K562 (cell line): ENCODE measurements around the gene FBXO22. TPM values are rescaled to one million over a fixed set of nuclear protein-coding genes. Genes with fewer than 3 reads are reported as not detected.

Experiments used
- ATAC-seq: fragments of 200-7000 bp; cut with Tn5 transposase; 3 replicates; pipeline ENCODE4 v1.9.1; 2020; ENCODE audit warnings: moderate library complexity
- BruUV-seq: library from RNA; stranded (reverse); fragments of 400-500 nt; replicated peaks from 2 replicates; lab custom pipeline; 2021; lab: Mats Ljungman, UMichigan
- CTCF ChIA-PET: fragments of 300-600 bp; formaldehyde crosslinking; extraction: SDS; loops from one replicate; lab custom pipeline; 2021; ENCODE audit warnings: low intra/inter-chr PET ratio; lab: Yijun Ruan, JAX
- POLR2A ChIA-PET: fragments of 300-600, 350-650 bp; sonication (Branson Sonifier 250); formaldehyde crosslinking; extraction: SDS; loops from one replicate; lab custom pipeline; 2021; ENCODE audit warnings: antibody characterized with exemption, inconsistent platforms; lab: Yijun Ruan, JAX
- DNase-seq, 4 experiments: peaks; one replicate each; pipeline versions ENCODE4 v3.0.0 to v3.0.0-alpha.2; 2011 to 2018; ENCODE audit warnings: low spot score in 3 of 4, mixed read lengths in 3 of 4; ENCODE audit errors: extremely low read depth in 1 of 4
- FAIRE-seq: peaks from 2 replicates; lab custom pipeline; 2011; peaks lifted over from hg19 to GRCh38; lab: Jason Lieb, UNC
- H2AFZ ChIP-seq: 2 replicates; pipeline ENCODE4 v1.6.0; 2011; ENCODE audit warnings: low read depth, low read length, control low read depth, inconsistent platforms
- H3K27ac ChIP-seq: fragments of 200-600 bp; 3 replicates; pipeline ENCODE4 v1.8.0; 2011; ENCODE audit warnings: low read depth, mild to moderate bottlenecking, control low read depth, inconsistent platforms, low read length, moderate library complexity, mixed read lengths; ENCODE audit errors: extremely low read depth
- H3K27me3 ChIP-seq, 2 experiments: fragments of 300-600 bp in 1 of 2; 2 replicates in 1 of 2; 3 replicates in 1 of 2; pipeline versions ENCODE4 v1.6.0 to v1.8.0; 2011; ENCODE audit warnings: inconsistent platforms in 2 of 2, low read length in 2 of 2, mild to moderate bottlenecking in 1 of 2, mixed read lengths in 1 of 2, moderate library complexity in 1 of 2; ENCODE audit not compliant: control insufficient read depth in 2 of 2, insufficient read depth in 2 of 2
- H3K36me3 ChIP-seq: fragments of 300-600 bp; 3 replicates; pipeline ENCODE4 v1.8.0; 2011; ENCODE audit warnings: mild to moderate bottlenecking, low read length, inconsistent platforms; ENCODE audit not compliant: control insufficient read depth, insufficient read depth
- H3K4me1 ChIP-seq, 2 experiments: fragments of 200-600 bp in 1 of 2; replicated peaks in 1 of 2; 2 replicates in 1 of 2; 3 replicates in 1 of 2; pipeline versions ENCODE4 v1.5.1 to v1.8.0; 2011; ENCODE audit warnings: inconsistent platforms in 2 of 2, low read length in 2 of 2, mild to moderate bottlenecking in 1 of 2, mixed read lengths in 1 of 2, moderate library complexity in 1 of 2; ENCODE audit not compliant: control insufficient read depth in 2 of 2, insufficient read depth in 2 of 2
- H3K4me2 ChIP-seq: 2 replicates; pipeline ENCODE4 v1.6.1; 2011; ENCODE audit warnings: low read length, control low read depth, inconsistent platforms, mixed read lengths; ENCODE audit not compliant: insufficient read depth
- H3K4me3 ChIP-seq: fragments of 200-600 bp; sonication (generic), shearing (Covaris generic); 2 replicates; pipeline ENCODE4 v1.5.1; 2016; ENCODE audit warnings: control low read depth, inconsistent platforms
- H3K79me2 ChIP-seq: fragments of 200-600 bp; 3 replicates; pipeline ENCODE4 v1.8.0; 2011; ENCODE audit warnings: low read length, inconsistent platforms; ENCODE audit not compliant: control insufficient read depth, insufficient read depth
- H3K9ac ChIP-seq, 2 experiments: 2 replicates each; pipeline versions ENCODE4 v1.6.0 to v1.6.1; 2011; ENCODE audit warnings: low read depth in 2 of 2, low read length in 2 of 2, control low read depth in 1 of 2, inconsistent platforms in 1 of 2, mild to moderate bottlenecking in 1 of 2, mixed read lengths in 1 of 2; ENCODE audit not compliant: insufficient read depth in 1 of 2
- H3K9me1 ChIP-seq: one replicate; pipeline ENCODE4 v1.6.0; 2011; ENCODE audit warnings: inconsistent platforms, mild to moderate bottlenecking, low read length, moderate library complexity; ENCODE audit not compliant: control insufficient read depth, insufficient read depth
- H3K9me3 ChIP-seq: replicated peaks from 2 replicates; pipeline ENCODE4 v1.5.1; 2011; ENCODE audit warnings: low read depth, low read length, inconsistent platforms; ENCODE audit not compliant: control insufficient read depth, insufficient read depth
- H4K20me1 ChIP-seq: replicated peaks from 2 replicates; pipeline ENCODE4 v1.6.1; 2011; ENCODE audit warnings: low read length, inconsistent platforms, mixed read lengths; ENCODE audit not compliant: control insufficient read depth, insufficient read depth
- ADNP ChIP-seq: fragments of 200-800 bp; sonication (Bioruptor generic); IDR thresholded peaks from 2 replicates; pipeline ENCODE4 v1.6.1; 2016; ENCODE audit warnings: missing genetic modification characterization, missing compliant biosample characterization
- CC2D1A ChIP-seq: fragments of 450-650 bp; IDR thresholded peaks from 2 replicates; pipeline ENCODE4 v1.6.1; 2017; ENCODE audit warnings: mild to moderate bottlenecking
- CSDE1 ChIP-seq, 2 experiments: fragments of 450-650 bp; IDR thresholded peaks; 2 replicates each; pipeline ENCODE4 v1.6.1; 2016; ENCODE audit warnings: mild to moderate bottlenecking in 1 of 2
- DPF2 ChIP-seq: fragments of 450-650 bp; IDR thresholded peaks from 2 replicates; pipeline ENCODE4 v1.6.1; 2016
- HSF4 ChIP-seq: fragments of 250-450 bp; sonication (Bioruptor Pico); IDR thresholded peaks from 2 replicates; pipeline ENCODE4 v2.1.2; 2022; ENCODE audit warnings: mild to moderate bottlenecking, moderate library complexity, borderline replicate concordance
- MED1 ChIP-seq: sonication (generic); formaldehyde crosslinking; IDR thresholded peaks from 2 replicates; pipeline ENCODE4 v1.8.1; 2023; ENCODE audit warnings: missing genetic modification reagents, borderline replicate concordance
- NR1H2 ChIP-seq: sonication (generic); formaldehyde crosslinking; IDR thresholded peaks from 2 replicates; pipeline ENCODE4 v1.4.0; 2020; ENCODE audit warnings: mild to moderate bottlenecking, missing genetic modification reagents
- PHB ChIP-seq: fragments of 250-450 bp; sonication (Bioruptor Pico); IDR thresholded peaks from 2 replicates; pipeline ENCODE4 v1.5.0; 2021
- PML ChIP-seq: IDR thresholded peaks from 2 replicates; pipeline ENCODE4 v1.6.1; 2012; ENCODE audit warnings: low read length, inconsistent platforms
- POLR2H ChIP-seq: IDR thresholded peaks from 2 replicates; pipeline ENCODE4 v1.6.1; 2016; ENCODE audit warnings: missing genetic modification characterization, low read depth, mild to moderate bottlenecking, control low read depth, missing compliant biosample characterization, moderate library complexity
- SRF ChIP-seq, 2 experiments: fragments of 250-450, 450-650 bp in 1 of 2; sonication (Bioruptor Pico) in 1 of 2; sonication (generic) in 1 of 2; formaldehyde crosslinking; IDR thresholded peaks; 2 replicates each; pipeline versions ENCODE4 v1.5.0 to v1.5.1; 2020 to 2022; ENCODE audit warnings: mild to moderate bottlenecking in 1 of 2, missing genetic modification reagents in 1 of 2
- TAF15 ChIP-seq: fragments of 200-400 bp; formaldehyde crosslinking; IDR thresholded peaks from 2 replicates; pipeline ENCODE4 v1.6.1; 2017; ENCODE audit warnings: mild to moderate bottlenecking, low read depth, low read length, moderate library complexity
- ZBTB8A ChIP-seq: fragments of 450-650 bp; IDR thresholded peaks from 2 replicates; pipeline ENCODE4 v1.6.1; 2018; ENCODE audit warnings: mild to moderate bottlenecking, moderate library complexity; ENCODE audit not compliant: partially characterized antibody
- ZNF165 ChIP-seq: fragments of 250-450 bp; sonication (Bioruptor Pico); IDR thresholded peaks from 2 replicates; pipeline ENCODE4 v1.4.0; 2020; ENCODE audit warnings: borderline replicate concordance
- WGBS: fragments of 100-300 bp; shearing (Covaris generic); methylation state at CpG from one replicate; pipeline ENCODE4 v1.1.6; 2016; ENCODE audit warnings: low coverage, mixed read lengths; ENCODE audit not compliant: insufficient coverage; ENCODE audit errors: missing lambda C conversion rate; 5-methylcytosine and 5-hydroxymethylcytosine counted together
- in situ Hi-C: fragments of 300-500 bp; cut with MboI; formaldehyde crosslinking; loops from 4 replicates; pipeline ENCODE4 v1.15.0; 2018; ENCODE audit warnings: inconsistent platforms, mixed read lengths
- intact Hi-C: fragments of 100-400 bp; cut with micrococcal nuclease; formaldehyde crosslinking; loops from 2 replicates; pipeline ENCODE4 v1.14.2; 2022
- polyA plus RNA-seq, 8 experiments: library from polyadenylated mRNA; depleted of rRNA in 4 of 8; stranded (reverse) in 5 of 8; unstranded in 3 of 8; fragments of >200 nt; fragmentation: Nextera tagmentation in 2 of 8; fragmentation: Illumina TruSeq in 1 of 8; extraction: Ambion mirVana in 2 of 8; extraction: Trizol in 1 of 8; gene quantifications; 2 replicates each; pipeline versions ENCODE4 v1.2.1 to v1.2.3, GENCODE V29; 2011 to 2014; ENCODE audit warnings: inconsistent platforms in 1 of 8, missing spikeins in 1 of 8
- total RNA-seq, 7 experiments: library from RNA; depleted of rRNA in 6 of 7; stranded (reverse); fragments of >200 nt in 6 of 7; fragmentation: Illumina TruSeq in 2 of 7; extraction: Trizol in 2 of 7; gene quantifications; 2 replicates each; pipeline versions ENCODE4 v1.2.1 to v1.2.3, GENCODE V29; 2011 to 2021; ENCODE audit warnings: low replicate concordance in 1 of 7
- TF ChIP-seq, protein P1 (sequence below): IDR thresholded peaks from 3 replicates; pipeline ENCODE4 v1.6.1; 2011; ENCODE audit warnings: borderline replicate concordance, mild to moderate bottlenecking; ENCODE audit not compliant: insufficient read length, insufficient read depth
- TF ChIP-seq, protein P2 (sequence below), 2 experiments: fragments of 450-650 bp in 1 of 2; sonication (generic) in 1 of 2; formaldehyde crosslinking in 1 of 2; IDR thresholded peaks in 1 of 2; conservative IDR thresholded peaks in 1 of 2; 2 replicates each; pipeline versions ENCODE4 v1.6.1 to v1.8.1; 2016 to 2023; ENCODE audit warnings: mild to moderate bottlenecking in 2 of 2, moderate library complexity in 2 of 2, inconsistent platforms in 1 of 2, missing genetic modification reagents in 1 of 2
- TF ChIP-seq, protein P3 (sequence below): sonication (generic); IDR thresholded peaks from 2 replicates; pipeline ENCODE4 v1.6.1; 2016
- TF ChIP-seq, protein P4 (sequence below), 2 experiments: fragments of 450-650 bp in 1 of 2; sonication (generic) in 1 of 2; formaldehyde crosslinking; conservative IDR thresholded peaks; 2 replicates each; pipeline versions ENCODE4 v1.4.0 to v1.8.1; 2020 to 2022; ENCODE audit warnings: mild to moderate bottlenecking in 1 of 2, missing genetic modification reagents in 1 of 2

The FBXO22 gene
- total and polyA plus RNA-seq, 9 of the 15 experiments (the other 6 are each of a cell fraction or from before 2014, with no cell fraction given), result 24.4 to 99.4 (median 66.5) TPM

DNA sequence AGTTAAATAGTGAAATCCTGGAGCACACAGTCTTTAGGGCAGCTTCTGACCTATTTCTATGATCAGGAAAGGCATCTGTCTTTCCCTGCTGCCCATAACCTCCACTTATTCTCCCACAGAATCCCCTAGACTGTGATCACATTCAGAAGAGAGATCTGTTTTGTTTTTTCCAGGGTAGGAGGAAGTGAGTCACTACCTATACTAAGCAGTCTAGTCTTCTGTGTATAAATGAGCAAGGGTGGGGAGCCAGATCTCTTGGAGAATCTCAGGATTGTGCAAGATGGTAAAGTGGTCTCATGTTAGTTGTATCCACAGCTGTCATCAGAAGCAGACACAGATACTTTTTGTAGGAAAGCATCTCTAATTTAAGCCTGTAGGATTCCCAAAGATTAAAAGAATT is 11.8 kb upstream of the FBXO22 start (continued):
- TF ChIP-seq, protein P1, sequence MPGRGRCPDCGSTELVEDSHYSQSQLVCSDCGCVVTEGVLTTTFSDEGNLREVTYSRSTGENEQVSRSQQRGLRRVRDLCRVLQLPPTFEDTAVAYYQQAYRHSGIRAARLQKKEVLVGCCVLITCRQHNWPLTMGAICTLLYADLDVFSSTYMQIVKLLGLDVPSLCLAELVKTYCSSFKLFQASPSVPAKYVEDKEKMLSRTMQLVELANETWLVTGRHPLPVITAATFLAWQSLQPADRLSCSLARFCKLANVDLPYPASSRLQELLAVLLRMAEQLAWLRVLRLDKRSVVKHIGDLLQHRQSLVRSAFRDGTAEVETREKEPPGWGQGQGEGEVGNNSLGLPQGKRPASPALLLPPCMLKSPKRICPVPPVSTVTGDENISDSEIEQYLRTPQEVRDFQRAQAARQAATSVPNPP, result no peak
- TF ChIP-seq, protein P2, sequence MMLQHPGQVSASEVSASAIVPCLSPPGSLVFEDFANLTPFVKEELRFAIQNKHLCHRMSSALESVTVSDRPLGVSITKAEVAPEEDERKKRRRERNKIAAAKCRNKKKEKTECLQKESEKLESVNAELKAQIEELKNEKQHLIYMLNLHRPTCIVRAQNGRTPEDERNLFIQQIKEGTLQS (IDR thresholded peaks at IDR 0.05), result peak; percentile 50; the same call in 1 of the 2 replicates
- TF ChIP-seq, protein P2 (CRISPR knock-in tag; conservative IDR thresholded peaks at IDR 0.05), result no peak
- 0 out of 2 replicates have a peak, but pooled peaks have one; percentile 26 for TF ChIP-seq DPF2
- TF ChIP-seq, protein P3, sequence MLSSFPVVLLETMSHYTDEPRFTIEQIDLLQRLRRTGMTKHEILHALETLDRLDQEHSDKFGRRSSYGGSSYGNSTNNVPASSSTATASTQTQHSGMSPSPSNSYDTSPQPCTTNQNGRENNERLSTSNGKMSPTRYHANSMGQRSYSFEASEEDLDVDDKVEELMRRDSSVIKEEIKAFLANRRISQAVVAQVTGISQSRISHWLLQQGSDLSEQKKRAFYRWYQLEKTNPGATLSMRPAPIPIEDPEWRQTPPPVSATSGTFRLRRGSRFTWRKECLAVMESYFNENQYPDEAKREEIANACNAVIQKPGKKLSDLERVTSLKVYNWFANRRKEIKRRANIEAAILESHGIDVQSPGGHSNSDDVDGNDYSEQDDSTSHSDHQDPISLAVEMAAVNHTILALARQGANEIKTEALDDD, result 0 out of 2 replicates have a peak, but pooled peaks have one; percentile 34
- TF ChIP-seq, all 486 proteins: peak for 9

DNA sequence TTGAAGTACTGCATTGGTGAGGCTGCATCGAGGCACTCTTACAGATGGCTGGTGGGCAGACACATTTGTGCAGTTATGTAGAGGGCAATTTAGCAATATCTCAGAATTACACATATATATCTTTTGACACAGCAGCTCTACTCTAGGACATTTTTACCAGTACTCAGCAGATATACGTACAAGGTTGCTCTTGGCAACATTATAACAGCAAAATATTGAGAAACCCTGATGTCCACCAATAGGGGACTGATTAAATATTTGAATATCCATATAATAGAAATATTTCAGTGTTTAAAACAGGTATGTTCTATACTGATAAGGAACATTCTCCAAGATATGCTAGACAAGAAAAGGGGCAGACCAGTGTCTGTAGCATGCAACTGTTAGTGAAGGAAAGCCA is 7.9 kb upstream of the FBXO22 start:
- Histone ChIP-seq H3K36me3 (peaks cover 62% of the 10 kb centered on the region), H2AFZ (no peak overlapping the region), H3K4me2 (no peak overlapping the region), H3K27ac (no peak overlapping the region), H3K4me1 (peaks cover 0 to 10% of the 10 kb centered on the region in 2 experiments; a peak in 2 of 5 replicates), H4K20me1 (no peaks in the 10 kb centered on the region), H3K79me2 (no peaks in the 10 kb centered on the region), H3K27me3 (no peaks in the 10 kb centered on the region), H3K9ac (no peak overlapping the region), H3K4me3 (no peak overlapping the region), H3K9me3 (no peaks in the 10 kb centered on the region), H3K9me1 (no peaks in the 10 kb centered on the region)
- FAIRE-seq (peak; percentile 11), ATAC-seq (peak; percentile 53), DNase-seq (no peak)
- WGBS, result 50% methylated on average over 2 of the region's 2 CpGs
- POLR2A ChIA-PET, result interaction anchor here (0.5 kb wide), 1 partner anchor 11 kb away, joined by 3 read pairs; no protein-coding TSS in a partner anchor
- intact Hi-C loops (no loop called here), in situ Hi-C loops (no loop called here)
- no TSS peak for BruUV-seq
- CTCF ChIA-PET, result no interaction called here
- no peak for TF ChIP-seq SRF (CRISPR knock-in tag; IDR thresholded peaks at IDR 0.05)
- TF ChIP-seq MED1 (CRISPR knock-in tag), result no peak
- TF ChIP-seq NR1H2 (CRISPR knock-in tag), result no peak
- no peak for TF ChIP-seq ADNP
- TF ChIP-seq PHB (CRISPR knock-in tag), result no peak
- TF ChIP-seq ZBTB8A, result no peak
- TF ChIP-seq, protein P4, sequence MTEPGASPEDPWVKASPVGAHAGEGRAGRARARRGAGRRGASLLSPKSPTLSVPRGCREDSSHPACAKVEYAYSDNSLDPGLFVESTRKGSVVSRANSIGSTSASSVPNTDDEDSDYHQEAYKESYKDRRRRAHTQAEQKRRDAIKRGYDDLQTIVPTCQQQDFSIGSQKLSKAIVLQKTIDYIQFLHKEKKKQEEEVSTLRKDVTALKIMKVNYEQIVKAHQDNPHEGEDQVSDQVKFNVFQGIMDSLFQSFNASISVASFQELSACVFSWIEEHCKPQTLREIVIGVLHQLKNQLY (CRISPR knock-in tag; conservative IDR thresholded peaks at IDR 0.05), result no peak
- TF ChIP-seq CC2D1A, result no peak
- TF ChIP-seq CSDE1 (IDR thresholded peaks at IDR 0.05), result no peak
- no peak for TF ChIP-seq HSF4 (CRISPR knock-in tag)
- no peak for TF ChIP-seq POLR2H (tag)
- no peak for TF ChIP-seq PML
- TF ChIP-seq TAF15, result no peak
- no peak for TF ChIP-seq ZNF165
